ENCODE measurements around the gene PKN2. TPM values are rescaled to one million over a fixed set of nuclear protein-coding genes. Genes with fewer than 3 reads are reported as not detected.

Gene PKN2
- total and polyA plus RNA-seq, 2 of the 4 experiments (the other 2 are of a cell fraction): 12.7 to 22.2 TPM

DNA sequence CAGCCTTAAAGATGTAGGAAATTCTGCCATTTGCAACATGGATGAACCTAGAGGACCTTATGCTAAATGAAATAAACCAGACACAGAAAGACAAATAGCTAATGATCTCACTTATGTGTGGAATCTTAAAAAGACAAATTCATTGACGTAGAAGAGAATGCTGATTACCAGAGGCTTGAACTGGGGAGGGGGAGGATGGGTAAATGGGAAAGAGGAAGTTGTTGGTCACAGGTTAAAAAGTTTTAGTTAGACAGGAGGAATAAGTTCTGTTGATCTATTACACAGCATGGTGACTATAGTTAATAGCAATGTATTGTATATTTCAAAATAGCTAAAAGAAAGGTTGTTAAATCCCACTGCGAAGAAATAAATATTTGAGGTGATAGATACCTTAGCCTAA lies 62.8 kb downstream of the PKN2 start:
- Histone ChIP-seq H3K36me3 (ENCODE audit: control insufficient read depth, insufficient read depth, low read length) (peaks cover 3% of the 10 kb centered on the region; the same call in 1 of the 2 replicates), H4K20me1 (ENCODE audit: insufficient read depth, low read length) (no peaks in the 10 kb centered on the region), H2BK20ac (ENCODE audit: low read depth, low read length) (no peak overlapping the region), H4K91ac (ENCODE audit: insufficient read depth, low read depth, low read length) (no peak overlapping the region), H2BK15ac (ENCODE audit: low read depth, low read length) (no peak overlapping the region), H2AK9ac (replicated peaks; ENCODE audit: low read depth, low read length, poor library complexity) (no peak overlapping the region), H3K4me2 (ENCODE audit: low read depth, low read length) (no peak overlapping the region), H3K27me3 (ENCODE audit: control insufficient read depth, insufficient read depth, low read length) (no peaks in the 10 kb centered on the region), H3K4me3 (ENCODE audit: insufficient read depth, low read depth, low read length) (no peak overlapping the region), H3K9me1 (ENCODE audit: insufficient read depth, low read length) (no peaks in the 10 kb centered on the region), H3K79me1 (ENCODE audit: low read depth in 1 of 2, low read length in 2 of 2) (peaks cover 16 to 19% of the 10 kb centered on the region in 2 experiments; a peak in 3 of 4 replicates), H3K27ac (ENCODE audit: insufficient read depth, low read length) (no peak overlapping the region), H3K9ac (ENCODE audit: low read depth, low read length) (no peak overlapping the region), H3K23ac (ENCODE audit: low read depth, low read length) (no peak overlapping the region), H3K18ac (ENCODE audit: low read depth, low read length) (no peak overlapping the region), H3K56ac (ENCODE audit: extremely low read depth, insufficient read depth, low read length) (no peak overlapping the region), H2BK120ac (ENCODE audit: low read depth, low read length) (no peak overlapping the region), H3K4ac (ENCODE audit: low read depth, low read length) (no peak overlapping the region), H4K8ac (ENCODE audit: low read depth in 2 of 2, low read length in 2 of 2) (no peak overlapping the region), H2AK5ac (ENCODE audit: low read depth, low read length) (no peak overlapping the region), H4K5ac (ENCODE audit: low read depth, low read length) (no peak overlapping the region), H2BK5ac (ENCODE audit: low read depth, low read length, poor library complexity, severe bottlenecking) (no peak overlapping the region), H2AFZ (replicated peaks; ENCODE audit: low read length, poor library complexity) (no peak overlapping the region), H3K14ac (replicated peaks; ENCODE audit: low read depth, low read length) (no peak overlapping the region), H3K9me3 (ENCODE audit: control insufficient read depth, insufficient read depth, low read length) (no peaks in the 10 kb centered on the region), H3K4me1 (ENCODE audit: control insufficient read depth, insufficient read depth, low read length) (no peaks in the 10 kb centered on the region)
- WGBS, 2 experiments (ENCODE audit: extremely low coverage in 2 of 2, insufficient read length in 1 of 2): no CpG with 5 or more reads among the region's 2 CpGs
- ChIA-PET CTCF (no interaction called here), POLR2A (ENCODE audit: unreplicated experiment) (no interaction called here)
- dilution Hi-C loops (cut with HindIII; ENCODE audit: low sequenced_read_pairs, unreplicated experiment) (no loop called here), intact Hi-C loops (cut with micrococcal nuclease) (loop anchor here (2.0 kb wide), 1 partner anchor 14 kb away; no protein-coding TSS in a partner anchor), in situ Hi-C loops (cut with MboI; ENCODE audit: low sequenced_read_pairs) (loop anchor here (10.0 kb wide), 1 partner anchor 128 kb away; no protein-coding TSS in a partner anchor)
- DNase-seq (no peak), ATAC-seq (ENCODE audit: low read depth) (no peak)
- TF ChIP-seq BHLHE40 (IDR thresholded peaks at IDR 0.05; ENCODE audit: low read depth, low read length) (no peak), FOS (IDR thresholded peaks at IDR 0.05; ENCODE audit: low read depth, low read length) (no peak), RAD21 (IDR thresholded peaks at IDR 0.05; ENCODE audit: low read length) (no peak), NFE2L2 (IDR thresholded peaks at IDR 0.05; ENCODE audit: low read depth, low read length) (no peak), MAFK (IDR thresholded peaks at IDR 0.05; ENCODE audit: low read depth, low read length) (no peak), POLR2A (IDR thresholded peaks at IDR 0.05; ENCODE audit: low read depth, low read length) (no peak), CEBPB (IDR thresholded peaks at IDR 0.05; ENCODE audit: low read depth, low read length) (no peak), CHD1 (IDR thresholded peaks at IDR 0.05; ENCODE audit: low read depth, low read length) (no peak), ELK1 (IDR thresholded peaks at IDR 0.05; ENCODE audit: borderline replicate concordance, low read depth, low read length) (no peak)
- TF ChIP-seq, protein P1, sequence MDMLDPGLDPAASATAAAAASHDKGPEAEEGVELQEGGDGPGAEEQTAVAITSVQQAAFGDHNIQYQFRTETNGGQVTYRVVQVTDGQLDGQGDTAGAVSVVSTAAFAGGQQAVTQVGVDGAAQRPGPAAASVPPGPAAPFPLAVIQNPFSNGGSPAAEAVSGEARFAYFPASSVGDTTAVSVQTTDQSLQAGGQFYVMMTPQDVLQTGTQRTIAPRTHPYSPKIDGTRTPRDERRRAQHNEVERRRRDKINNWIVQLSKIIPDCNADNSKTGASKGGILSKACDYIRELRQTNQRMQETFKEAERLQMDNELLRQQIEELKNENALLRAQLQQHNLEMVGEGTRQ (IDR thresholded peaks at IDR 0.05; ENCODE audit: low read depth, low read length): no peak
- TF ChIP-seq, protein P2, sequence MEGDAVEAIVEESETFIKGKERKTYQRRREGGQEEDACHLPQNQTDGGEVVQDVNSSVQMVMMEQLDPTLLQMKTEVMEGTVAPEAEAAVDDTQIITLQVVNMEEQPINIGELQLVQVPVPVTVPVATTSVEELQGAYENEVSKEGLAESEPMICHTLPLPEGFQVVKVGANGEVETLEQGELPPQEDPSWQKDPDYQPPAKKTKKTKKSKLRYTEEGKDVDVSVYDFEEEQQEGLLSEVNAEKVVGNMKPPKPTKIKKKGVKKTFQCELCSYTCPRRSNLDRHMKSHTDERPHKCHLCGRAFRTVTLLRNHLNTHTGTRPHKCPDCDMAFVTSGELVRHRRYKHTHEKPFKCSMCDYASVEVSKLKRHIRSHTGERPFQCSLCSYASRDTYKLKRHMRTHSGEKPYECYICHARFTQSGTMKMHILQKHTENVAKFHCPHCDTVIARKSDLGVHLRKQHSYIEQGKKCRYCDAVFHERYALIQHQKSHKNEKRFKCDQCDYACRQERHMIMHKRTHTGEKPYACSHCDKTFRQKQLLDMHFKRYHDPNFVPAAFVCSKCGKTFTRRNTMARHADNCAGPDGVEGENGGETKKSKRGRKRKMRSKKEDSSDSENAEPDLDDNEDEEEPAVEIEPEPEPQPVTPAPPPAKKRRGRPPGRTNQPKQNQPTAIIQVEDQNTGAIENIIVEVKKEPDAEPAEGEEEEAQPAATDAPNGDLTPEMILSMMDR (conservative IDR thresholded peaks at IDR 0.05; ENCODE audit: low read depth, low read length): no peak
- no TSS peak for BruUV-seq (replicated peaks)
